PC-3 (cell line): ENCODE data around the gene CAMTA2. TPM values are rescaled to one million over a fixed set of nuclear protein-coding genes. Genes with fewer than 3 reads are reported as not detected.
A peak's percentile ranks its signal among the peaks of the same experiment; 100 is the strongest.

ENCODE experiments used
- ATAC-seq: fragments of 200-7000 bp; cut with Tn5 transposase; 2 replicates; pipeline ENCODE4 v1.9.1; 2020; ENCODE audit warnings: mild to moderate bottlenecking, moderate library complexity
- BruUV-seq: library from RNA; stranded (reverse); fragments of 400-500 nt; replicated peaks from 2 replicates; lab custom pipeline; 2021; lab: Mats Ljungman, UMichigan
- CTCF ChIA-PET: fragments of 300-600 bp; sonication (Branson Sonifier 250); formaldehyde crosslinking; loops from one replicate; lab custom pipeline; 2022; ENCODE audit warnings: antibody characterized with exemption; lab: Charles Lee
- POLR2A ChIA-PET: fragments of 300-600 bp; sonication (Branson Sonifier 250); formaldehyde crosslinking; loops from one replicate; lab custom pipeline; 2022; ENCODE audit warnings: antibody characterized with exemption; ENCODE audit not compliant: unreplicated experiment; lab: Charles Lee
- DNase-seq: peaks from one replicate; pipeline ENCODE4 v3.0.0-alpha.2; 2015
- H2AFZ ChIP-seq: fragments of 300-600 bp; sonication (generic); 2 replicates; pipeline ENCODE4 v1.6.0; 2016; ENCODE audit warnings: antibody characterized with exemption, low read length
- H3F3A ChIP-seq: fragments of 300-600 bp; sonication (generic); one replicate; pipeline ENCODE4 v1.6.0; 2017; ENCODE audit warnings: antibody characterized with exemption, low read length, control low read depth, mild to moderate bottlenecking; ENCODE audit not compliant: unreplicated experiment
- H3K27ac ChIP-seq: fragments of 300-600 bp; sonication (generic); 2 replicates; pipeline ENCODE4 v1.5.1; 2016; ENCODE audit warnings: mild to moderate bottlenecking, low read length
- H3K27me3 ChIP-seq: fragments of 300-600 bp; sonication (generic); 2 replicates; pipeline ENCODE4 v1.6.1; 2016; ENCODE audit warnings: low read length, mixed read lengths
- H3K36me3 ChIP-seq: fragments of 300-600 bp; sonication (generic); 2 replicates; pipeline ENCODE4 v1.6.1; 2016; ENCODE audit warnings: low read depth, mixed run types, low read length, mixed read lengths
- H3K4me1 ChIP-seq: fragments of 300-600 bp; sonication (generic); 2 replicates; pipeline ENCODE4 v1.5.1; 2016; ENCODE audit warnings: low read length; ENCODE audit not compliant: insufficient read depth
- H3K4me2 ChIP-seq: fragments of 300-600 bp; sonication (generic); 2 replicates; pipeline ENCODE4 v1.6.0; 2016; ENCODE audit warnings: low read length
- H3K4me3 ChIP-seq: fragments of 300-600 bp; sonication (generic); 2 replicates; pipeline ENCODE4 v1.5.1; 2016; ENCODE audit warnings: mild to moderate bottlenecking, low read length, mixed read lengths
- H3K79me2 ChIP-seq: fragments of 300-600 bp; sonication (generic); 2 replicates; pipeline ENCODE4 v1.6.1; 2017; ENCODE audit warnings: low read length, mixed read lengths
- H3K9ac ChIP-seq: fragments of 300-600 bp; sonication (generic); 2 replicates; pipeline ENCODE4 v1.6.0; 2016; ENCODE audit warnings: mild to moderate bottlenecking, low read length
- H3K9me2 ChIP-seq: fragments of 300-600 bp; sonication (generic); replicated peaks from 2 replicates; pipeline ENCODE4 v1.6.1; 2016; ENCODE audit warnings: mixed run types, low read length, mixed read lengths
- H3K9me3 ChIP-seq: fragments of 300-600 bp; sonication (generic); 2 replicates; pipeline ENCODE4 v1.6.1; 2016; ENCODE audit warnings: low read length, mixed read lengths
- H4K20me1 ChIP-seq: fragments of 300-600 bp; sonication (generic); 2 replicates; pipeline ENCODE4 v1.6.1; 2016; ENCODE audit warnings: low read length, mixed read lengths
- EZH2 ChIP-seq: fragments of 300-600 bp; sonication (generic); IDR thresholded peaks from one replicate; pipeline ENCODE4 v1.6.1; 2017; ENCODE audit warnings: antibody characterized with exemption, mild to moderate bottlenecking, low read length; ENCODE audit not compliant: unreplicated experiment
- EZH2phosphoT487 ChIP-seq: fragments of 300-600 bp; sonication (generic); IDR thresholded peaks from 2 replicates; pipeline ENCODE4 v1.6.1; 2018; ENCODE audit warnings: mild to moderate bottlenecking, antibody characterized with exemption, low read length, borderline replicate concordance
- intact Hi-C: fragments of 100-400 bp; cut with micrococcal nuclease; formaldehyde crosslinking; loops from 2 replicates; pipeline ENCODE4 v1.9.0; 2023
- total RNA-seq: library from RNA; depleted of rRNA; stranded (reverse); fragments of >200 nt; gene quantifications from 2 replicates; pipeline ENCODE4 v1.2.3, GENCODE V29; 2014
- TF ChIP-seq, protein P1 (sequence below): fragments of 300-600 bp; sonication (generic); conservative IDR thresholded peaks from 2 replicates; pipeline ENCODE4 v1.5.1; 2017; ENCODE audit warnings: antibody characterized with exemption, low read depth, mild to moderate bottlenecking, low read length

The CAMTA2 gene
- total RNA-seq, 1 experiment from 2014 or later: 6.2 TPM

DNA sequence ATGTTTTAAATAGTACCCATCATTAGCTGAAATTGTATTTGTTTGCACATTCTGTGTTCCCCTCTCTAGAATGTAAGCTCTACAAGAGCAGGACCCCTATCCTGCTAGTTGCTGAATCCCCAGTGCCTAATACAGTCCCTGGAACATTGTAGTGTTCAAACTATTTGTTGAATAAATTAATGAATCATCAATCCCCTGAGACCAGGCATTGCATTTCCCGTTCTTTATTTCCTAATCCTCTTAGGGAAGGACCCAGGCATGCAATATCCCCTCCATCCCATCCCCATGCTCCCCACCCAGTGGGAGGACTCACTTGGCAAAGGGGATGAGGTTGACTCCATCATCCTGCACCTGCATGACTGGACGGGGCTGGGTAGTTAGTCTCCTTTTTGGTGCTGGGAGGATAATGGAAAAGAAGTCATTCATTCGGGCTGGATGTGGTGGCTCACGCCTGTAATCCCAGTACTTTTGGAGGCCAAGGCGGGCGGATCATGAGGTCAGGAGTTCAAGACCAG is 6.7 kb upstream of the CAMTA2 start:
- ATAC-seq (no peak), DNase-seq (no peak)
- no peaks in the 10 kb centered on the region for H3K36me3 ChIP-seq
- TF ChIP-seq EZH2 (no peak), EZH2phosphoT487 (no peak)
- TF ChIP-seq, protein P1, sequence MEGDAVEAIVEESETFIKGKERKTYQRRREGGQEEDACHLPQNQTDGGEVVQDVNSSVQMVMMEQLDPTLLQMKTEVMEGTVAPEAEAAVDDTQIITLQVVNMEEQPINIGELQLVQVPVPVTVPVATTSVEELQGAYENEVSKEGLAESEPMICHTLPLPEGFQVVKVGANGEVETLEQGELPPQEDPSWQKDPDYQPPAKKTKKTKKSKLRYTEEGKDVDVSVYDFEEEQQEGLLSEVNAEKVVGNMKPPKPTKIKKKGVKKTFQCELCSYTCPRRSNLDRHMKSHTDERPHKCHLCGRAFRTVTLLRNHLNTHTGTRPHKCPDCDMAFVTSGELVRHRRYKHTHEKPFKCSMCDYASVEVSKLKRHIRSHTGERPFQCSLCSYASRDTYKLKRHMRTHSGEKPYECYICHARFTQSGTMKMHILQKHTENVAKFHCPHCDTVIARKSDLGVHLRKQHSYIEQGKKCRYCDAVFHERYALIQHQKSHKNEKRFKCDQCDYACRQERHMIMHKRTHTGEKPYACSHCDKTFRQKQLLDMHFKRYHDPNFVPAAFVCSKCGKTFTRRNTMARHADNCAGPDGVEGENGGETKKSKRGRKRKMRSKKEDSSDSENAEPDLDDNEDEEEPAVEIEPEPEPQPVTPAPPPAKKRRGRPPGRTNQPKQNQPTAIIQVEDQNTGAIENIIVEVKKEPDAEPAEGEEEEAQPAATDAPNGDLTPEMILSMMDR: no peak
- no peak overlapping the region for H2AFZ ChIP-seq
- BruUV-seq: no TSS peak
- H4K20me1 ChIP-seq: no peaks in the 10 kb centered on the region
- H3K27me3 ChIP-seq: no peaks in the 10 kb centered on the region
- no peak overlapping the region for H3K4me2 ChIP-seq
- H3K9me3 ChIP-seq: no peaks in the 10 kb centered on the region
- H3K4me1 ChIP-seq: 0 out of 2 replicates have a peak, but pooled peaks cover 1% of the 10 kb centered on the region
- no peaks in the 10 kb centered on the region for H3K9me2 ChIP-seq
- peaks cover 13% of the 10 kb centered on the region for H3K79me2 ChIP-seq
- no peaks in the 10 kb centered on the region for H3F3A ChIP-seq
- intact Hi-C loops: no loop called here
- ChIA-PET POLR2A (no interaction called here), CTCF (no interaction called here)
- no peak overlapping the region for H3K9ac ChIP-seq
- H3K4me3 ChIP-seq: no peak overlapping the region
- no peak overlapping the region for H3K27ac ChIP-seq

DNA sequence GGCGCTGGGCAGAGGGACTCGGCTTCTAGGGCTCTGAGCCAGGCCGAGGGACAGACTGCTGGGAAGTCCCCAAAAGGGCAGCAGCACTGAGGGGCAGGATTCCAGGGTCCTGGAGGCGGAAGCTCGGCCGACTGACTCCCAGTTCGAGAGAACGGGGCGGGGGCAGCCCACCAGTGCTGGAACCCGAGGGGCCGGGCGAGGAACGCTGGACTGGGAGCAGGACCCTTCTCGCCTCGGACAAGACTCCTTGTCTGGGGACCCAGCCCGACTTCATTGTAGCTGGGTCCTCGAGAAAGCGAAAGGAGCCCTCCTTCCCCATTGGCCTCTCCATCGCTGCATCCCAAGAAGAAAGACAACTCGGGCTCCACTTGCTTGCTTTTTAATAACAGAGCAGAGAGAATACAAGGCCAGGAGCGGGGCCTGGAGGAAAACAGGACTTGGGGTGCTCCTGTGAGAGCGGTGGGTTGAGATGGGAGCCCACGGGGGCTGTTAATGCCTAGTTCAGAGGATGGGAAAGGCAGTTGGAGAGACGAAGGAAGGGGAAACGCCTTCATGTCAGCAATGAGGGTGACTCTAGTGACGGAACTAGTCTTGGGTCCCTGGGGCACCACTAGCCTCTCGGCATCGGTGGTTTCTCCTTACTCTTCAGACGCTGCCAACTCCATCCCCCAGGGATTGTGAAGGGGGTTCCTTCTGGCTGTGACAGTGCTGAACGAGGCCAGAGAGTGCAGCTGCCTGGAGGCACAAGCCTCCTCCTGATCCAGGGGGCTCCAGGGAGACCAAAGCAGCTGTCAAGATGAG is 492 bp upstream of the CAMTA2 start:
- Histone ChIP-seq H3K79me2 (peaks cover 7% of the 10 kb centered on the region; the same call in 1 of the 2 replicates), H2AFZ (peak overlapping the region; percentile 94), H3K9ac (peak overlapping the region; percentile 82), H3K4me1 (peaks cover 15% of the 10 kb centered on the region; the same call in 1 of the 2 replicates), H3K27ac (no peak overlapping the region), H3K4me3 (peak overlapping the region; percentile 88), H3K9me3 (no peaks in the 10 kb centered on the region), H3K36me3 (no peaks in the 10 kb centered on the region; the same call in 1 of the 2 replicates), H3K27me3 (no peaks in the 10 kb centered on the region), H3F3A (no peaks in the 10 kb centered on the region), H4K20me1 (no peaks in the 10 kb centered on the region), H3K4me2 (peak overlapping the region; percentile 88), H3K9me2 (no peaks in the 10 kb centered on the region)
- POLR2A ChIA-PET: no interaction called here
- TSS peak; percentile 67 for BruUV-seq
- DNase-seq: no peak
- no peak for ATAC-seq
- intact Hi-C loops: no loop called here
- CTCF ChIA-PET: no interaction called here
- no peak for TF ChIP-seq EZH2
- no peak for TF ChIP-seq EZH2phosphoT487
- TF ChIP-seq, protein P1: no peak

DNA sequence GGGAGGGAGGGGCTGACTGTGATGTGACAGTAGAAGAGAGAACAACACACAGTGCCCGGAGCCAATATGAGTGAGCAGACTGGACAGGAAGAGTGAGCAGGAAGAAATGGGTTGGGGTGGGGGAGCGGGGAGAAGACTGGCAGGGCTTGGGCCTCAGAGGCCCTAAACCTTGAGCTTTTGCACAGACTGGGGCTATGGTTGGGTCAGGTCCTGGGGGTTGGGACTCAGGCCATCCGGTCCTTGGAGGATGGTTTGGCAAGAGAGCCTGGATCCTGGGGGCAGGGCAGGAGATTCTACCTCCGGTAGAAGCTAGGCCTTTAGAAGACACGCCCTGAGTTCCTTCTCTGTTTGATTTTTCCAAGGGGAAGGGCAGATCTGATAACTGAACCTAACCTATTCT is 1.1 kb downstream of the CAMTA2 start:
- Histone ChIP-seq H3K4me1 (peaks cover 15% of the 10 kb centered on the region; the same call in 1 of the 2 replicates), H4K20me1 (no peaks in the 10 kb centered on the region), H3K9me2 (no peaks in the 10 kb centered on the region), H3K4me2 (peak overlapping the region; percentile 88), H3F3A (no peaks in the 10 kb centered on the region), H2AFZ (peak overlapping the region; percentile 94), H3K27ac (0 out of 2 replicates have a peak overlapping the region, but pooled peaks have one; percentile 14), H3K9me3 (no peaks in the 10 kb centered on the region), H3K79me2 (peaks cover 7% of the 10 kb centered on the region; the same call in 1 of the 2 replicates), H3K27me3 (no peaks in the 10 kb centered on the region), H3K9ac (peak overlapping the region; percentile 82), H3K36me3 (no peaks in the 10 kb centered on the region; the same call in 1 of the 2 replicates), H3K4me3 (peak overlapping the region; percentile 88)
- ChIA-PET CTCF (no interaction called here), POLR2A (no interaction called here)
- ATAC-seq (peak; percentile 25), DNase-seq (no peak)
- TF ChIP-seq EZH2phosphoT487 (no peak), EZH2 (no peak)
- TF ChIP-seq, protein P1: no peak
- BruUV-seq: TSS peak; percentile 28
- intact Hi-C loops: no loop called here
